Astrocyte of the hippocampus (primary cell): ENCODE data around the gene MUC12.
"Not testable (repeated sequence)": the region's sequence is repeated elsewhere in the genome, so short reads cannot be mapped to it uniquely, and the experiment has no call there.

ENCODE experiments used
- DNase-seq: peaks from one replicate; pipeline ENCODE4 v3.0.0; 2011; ENCODE audit warnings: low read depth, low spot score

MUC12 gene

DNA sequence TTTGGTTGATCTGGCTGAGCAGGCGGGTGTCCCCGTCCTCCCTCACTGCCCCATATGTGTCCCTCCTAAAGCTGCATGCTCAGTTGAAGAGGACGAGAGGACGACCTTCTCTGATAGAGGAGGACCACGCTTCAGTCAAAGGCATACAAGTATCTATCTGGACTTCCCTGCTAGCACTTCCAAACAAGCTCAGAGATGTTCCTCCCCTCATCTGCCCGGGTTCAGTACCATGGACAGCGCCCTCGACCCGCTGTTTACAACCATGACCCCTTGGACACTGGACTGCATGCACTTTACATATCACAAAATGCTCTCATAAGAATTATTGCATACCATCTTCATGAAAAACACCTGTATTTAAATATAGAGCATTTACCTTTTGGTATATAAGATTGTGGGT is 89.0 kb downstream of the MUC12 start:
- peak; percentile 77 for DNase-seq

DNA sequence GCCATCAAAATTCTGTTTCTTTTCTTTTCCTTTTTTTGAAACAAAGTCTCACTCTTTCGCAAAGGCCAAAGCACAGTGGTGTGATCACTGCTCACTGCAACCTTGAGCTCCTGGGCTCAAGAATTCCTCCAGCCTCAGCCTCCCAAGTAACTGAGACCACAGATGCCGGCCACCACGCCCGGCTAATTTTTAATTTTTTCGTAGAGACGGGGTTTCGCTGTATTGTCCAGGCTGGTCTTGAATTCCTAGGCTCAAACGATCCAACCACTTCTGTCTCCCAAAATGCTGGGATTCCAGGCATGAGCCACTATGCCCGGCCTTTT is 90.2 kb downstream of the MUC12 start:
- no peak for DNase-seq

DNA sequence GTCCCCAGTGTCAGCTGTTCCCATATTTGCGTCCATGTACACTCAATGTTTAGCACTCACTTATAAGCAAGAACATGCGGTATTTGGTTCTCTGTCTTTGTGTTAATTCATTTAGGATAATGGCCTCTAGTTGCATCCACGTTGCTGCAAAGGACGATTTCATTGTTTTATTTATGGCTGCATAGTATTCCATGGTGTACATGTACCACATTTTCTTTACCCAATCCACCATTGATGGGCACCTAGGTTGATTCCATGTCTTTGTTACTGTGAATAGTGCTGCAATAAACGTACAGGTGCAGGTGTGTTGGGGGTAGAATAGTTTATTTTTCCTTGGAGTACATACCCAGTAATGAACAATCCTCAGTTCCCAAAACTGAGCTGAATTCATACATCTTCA is 91.6 kb downstream of the MUC12 start:
- DNase-seq: no peak

DNA sequence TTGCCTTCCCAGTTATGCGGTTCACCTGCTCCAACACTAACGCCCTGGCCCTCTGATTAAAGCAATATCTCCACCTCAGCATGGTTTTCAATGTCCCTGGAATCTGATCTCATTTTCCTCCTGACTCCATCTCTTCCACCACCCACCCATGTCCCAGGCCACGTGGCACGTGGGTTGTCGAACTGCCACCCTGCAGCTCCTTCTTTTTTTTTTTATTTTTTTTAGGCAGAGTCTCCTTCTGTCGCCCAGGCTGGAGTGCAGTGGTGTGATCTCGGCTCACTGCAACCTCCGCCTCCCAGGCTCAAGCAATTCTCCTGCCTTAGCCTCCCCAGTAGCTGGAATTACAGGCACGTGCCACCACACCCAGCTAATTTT is 94.8 kb downstream of the MUC12 start:
- DNase-seq: not testable (repeated sequence)

DNA sequence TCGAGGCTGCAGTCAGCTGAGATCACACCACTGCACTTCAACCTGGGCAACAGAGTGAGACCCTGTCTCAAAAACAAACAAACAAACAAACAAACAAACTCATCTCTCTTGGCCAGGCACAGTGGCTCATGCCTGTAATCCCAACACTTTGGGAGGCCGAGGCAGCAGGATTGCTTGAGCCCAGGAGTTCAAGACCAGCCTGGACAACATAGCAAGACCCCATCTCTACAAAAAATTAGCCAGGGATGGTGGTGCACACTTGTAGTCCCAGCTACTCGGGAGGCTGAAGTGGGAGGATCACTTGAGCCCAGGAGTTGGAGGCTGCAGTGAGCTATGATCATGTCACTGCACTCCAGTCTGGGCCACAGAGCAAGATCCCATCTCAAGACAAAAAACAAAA is 95.8 kb downstream of the MUC12 start:
- not testable (repeated sequence) for DNase-seq

DNA sequence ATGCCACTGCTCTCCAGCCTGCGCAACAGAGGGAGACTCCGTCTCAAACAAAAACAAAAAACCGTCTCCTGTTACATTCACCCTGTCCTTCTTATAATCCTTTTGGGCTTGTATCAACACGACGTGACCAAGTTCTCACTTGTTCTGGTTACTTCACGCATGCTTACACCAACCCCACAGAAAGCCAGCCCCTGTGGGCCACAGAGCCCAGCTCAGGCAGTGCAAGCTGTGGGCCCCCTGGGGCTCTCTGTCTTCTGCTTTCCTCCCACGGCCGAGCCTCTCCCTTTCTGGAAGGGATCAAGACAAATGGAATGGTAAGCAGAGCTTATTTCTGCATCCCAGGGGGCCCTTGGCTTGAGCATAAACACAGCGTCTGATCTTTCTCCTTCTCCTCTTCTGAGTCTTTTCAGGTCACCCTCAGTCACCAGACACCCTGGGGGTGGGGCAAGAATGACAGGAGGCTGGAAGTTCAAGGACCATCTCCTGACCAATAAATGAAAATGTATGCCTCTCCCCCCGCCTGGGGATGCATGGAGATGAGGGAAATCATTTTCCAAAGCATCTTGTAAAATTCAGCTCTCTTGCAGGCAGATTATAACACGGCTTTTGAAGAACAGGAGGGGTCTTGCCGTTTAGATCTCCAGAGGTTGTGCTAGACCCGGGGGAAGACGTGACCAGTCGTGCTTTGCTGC is 96.9 kb downstream of the MUC12 start:
- DNase-seq: peak; percentile 16

DNA sequence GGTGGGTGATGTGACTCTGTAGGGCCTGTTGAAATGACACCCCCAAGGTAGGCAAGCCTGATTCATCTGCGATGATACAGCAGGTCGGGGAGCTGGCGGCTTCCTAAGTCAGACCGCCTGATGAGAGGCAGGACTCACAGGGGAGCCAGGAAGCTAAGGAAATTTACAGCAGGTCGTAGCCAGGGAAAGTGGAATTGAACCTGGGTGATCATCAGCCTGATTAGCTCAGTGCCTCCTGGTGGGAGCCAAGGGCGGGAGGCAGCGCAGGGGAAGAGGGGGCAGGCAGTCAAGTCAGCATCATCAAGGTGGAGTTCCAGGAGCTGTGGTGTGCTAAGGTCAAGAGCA is 97.4 kb downstream of the MUC12 start:
- DNase-seq: no peak

DNA sequence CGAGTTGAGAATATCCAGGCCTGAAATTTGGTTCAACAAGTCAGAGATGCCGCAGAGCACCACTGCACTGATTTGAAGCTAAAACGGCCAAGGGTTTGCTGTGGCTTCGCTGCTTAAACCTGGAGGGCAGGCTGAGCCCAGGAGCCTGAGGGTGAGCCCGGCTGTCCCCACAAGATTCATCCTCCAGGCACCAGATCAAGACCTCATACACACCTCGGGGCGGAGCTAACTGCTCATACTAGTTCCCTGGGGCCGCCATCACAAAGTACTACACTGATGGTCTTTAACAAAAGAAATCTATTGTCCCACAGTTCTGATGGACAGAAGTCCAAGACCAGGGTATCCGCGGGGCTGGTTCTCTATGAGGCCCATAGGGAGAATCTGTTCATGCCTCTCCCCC is 99.0 kb downstream of the MUC12 start:
- DNase-seq: no peak
